GM03348 (cell line): ENCODE data around the gene ZSCAN25.
"Not testable (repeated sequence)": the region's sequence is repeated elsewhere in the genome, so short reads cannot be mapped to it uniquely, and the experiment has no call there.

Source experiments
- DNase-seq: peaks from one replicate; pipeline ENCODE4 v3.0.0; 2012; ENCODE audit warnings: low spot score

ZSCAN25 gene

GRCh38 chr7:99645590-99645989 lies 28.8 kb downstream of the ZSCAN25 start:
- no peak for DNase-seq

GRCh38 chr7:99648843-99649242 lies 32.1 kb downstream of the ZSCAN25 start:
- no peak for DNase-seq

GRCh38 chr7:99651290-99651689 lies 34.5 kb downstream of the ZSCAN25 start:
- DNase-seq: no peak

GRCh38 chr7:99652671-99653070 lies 35.9 kb downstream of the ZSCAN25 start:
- DNase-seq: no peak

- not testable (repeated sequence) for DNase-seq
Observed at GRCh38 chr7:99653269-99653668, 36.5 kb downstream of the ZSCAN25 start.

- DNase-seq: no peak
Observed at GRCh38 chr7:99653754-99654153, 37.0 kb downstream of the ZSCAN25 start.

- DNase-seq: not testable (repeated sequence)
Observed at GRCh38 chr7:99654626-99655025, 37.9 kb downstream of the ZSCAN25 start.

GRCh38 chr7:99657879-99658278 lies 41.1 kb downstream of the ZSCAN25 start:
- not testable (repeated sequence) for DNase-seq

GRCh38 chr7:99665312-99666012 lies 48.7 kb downstream of the ZSCAN25 start:
- DNase-seq: no peak

GRCh38 chr7:99666013-99666395 lies 49.3 kb downstream of the ZSCAN25 start:
- no peak for DNase-seq

- no peak for DNase-seq
Observed at GRCh38 chr7:99667179-99667578, 50.4 kb downstream of the ZSCAN25 start.

GRCh38 chr7:99668541-99668940 lies 51.8 kb downstream of the ZSCAN25 start:
- no peak for DNase-seq

- no peak for DNase-seq
Observed at GRCh38 chr7:99669782-99670181, 53.0 kb downstream of the ZSCAN25 start.

GRCh38 chr7:99672573-99672972 lies 55.8 kb downstream of the ZSCAN25 start:
- no peak for DNase-seq

GRCh38 chr7:99674995-99675742 lies 58.4 kb downstream of the ZSCAN25 start:
- DNase-seq: no peak

- peak; percentile 18 for DNase-seq
Observed at GRCh38 chr7:99677013-99677647, 60.4 kb downstream of the ZSCAN25 start.

GRCh38 chr7:99677648-99678045 lies 60.9 kb downstream of the ZSCAN25 start:
- no peak for DNase-seq

- peak; percentile 20 for DNase-seq
Observed at GRCh38 chr7:99679032-99679399, 62.3 kb downstream of the ZSCAN25 start.

GRCh38 chr7:99679400-99680191 lies 62.9 kb downstream of the ZSCAN25 start, which contains the start of gene CYP3A5:
Gene CYP3A5 (minus strand): TSS chr7:99679996. CDS start chr7:99679896, 100 bp downstream.
- DNase-seq: peak; percentile 29
